ENCODE measurements around the gene IRX4.

The IRX4 gene

GRCh38 chr5:1865486-1865885, 17.2 kb downstream of the IRX4 start:
- Mint-ChIP-seq H3K27me3 (ENCODE audit: low read depth) (peaks cover 69% of the 10 kb centered on the region), H3K9me3 (no peaks in the 10 kb centered on the region), H3K4me1 (no peaks in the 10 kb centered on the region), H3K36me3 (ENCODE audit: low read depth) (no peaks in the 10 kb centered on the region), H3K27ac (no peak overlapping the region), H3K4me3 (no peak overlapping the region)
- TF ChIP-seq CTCF (IDR thresholded peaks at IDR 0.05; ENCODE audit: unreplicated experiment in 3 of 3): no peak

- Mint-ChIP-seq H3K36me3 (ENCODE audit: low read depth) (no peaks in the 10 kb centered on the region), H3K4me1 (no peaks in the 10 kb centered on the region), H3K27me3 (ENCODE audit: low read depth) (peaks cover 69% of the 10 kb centered on the region), H3K27ac (no peak overlapping the region), H3K4me3 (no peak overlapping the region), H3K9me3 (no peaks in the 10 kb centered on the region)
- no peak for TF ChIP-seq CTCF (IDR thresholded peaks at IDR 0.05; ENCODE audit: unreplicated experiment in 3 of 3)
These were observed 17.8 kb downstream of the IRX4 start for GRCh38 chr5:1864896-1865440.

DNA sequence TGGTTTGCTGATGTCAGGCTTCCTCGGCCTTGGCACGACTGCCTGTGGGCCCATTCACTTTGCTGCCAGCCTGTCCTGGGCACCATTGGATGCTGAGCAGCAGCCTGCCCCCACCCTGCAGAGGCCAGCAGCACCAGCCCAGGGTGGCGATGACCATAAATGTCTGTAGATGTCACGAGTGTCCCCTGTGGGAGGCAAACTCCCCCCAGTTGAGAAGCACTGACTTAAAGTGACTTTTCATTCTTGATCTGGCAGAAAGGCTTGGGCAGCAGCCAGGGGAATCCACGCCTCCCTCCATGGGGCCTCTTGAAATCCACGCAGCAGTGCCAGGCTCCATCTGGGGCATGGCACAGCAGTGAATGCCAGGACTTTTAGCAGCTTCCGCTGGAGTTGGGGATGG, 21.8 kb downstream of the IRX4 start:
- Mint-ChIP-seq H3K9me3 (no peaks in the 10 kb centered on the region), H3K36me3 (ENCODE audit: low read depth) (no peaks in the 10 kb centered on the region), H3K27me3 (ENCODE audit: low read depth) (peaks cover 40% of the 10 kb centered on the region), H3K4me3 (no peak overlapping the region), H3K4me1 (no peaks in the 10 kb centered on the region), H3K27ac (no peak overlapping the region)
- TF ChIP-seq CTCF (IDR thresholded peaks at IDR 0.05; ENCODE audit: unreplicated experiment in 3 of 3): no peak

GRCh38 chr5:1860021-1860610, 22.6 kb downstream of the IRX4 start:
- Mint-ChIP-seq H3K4me3 (no peak overlapping the region), H3K27me3 (ENCODE audit: low read depth) (peaks cover 40% of the 10 kb centered on the region), H3K27ac (no peak overlapping the region), H3K36me3 (ENCODE audit: low read depth) (no peaks in the 10 kb centered on the region), H3K4me1 (no peaks in the 10 kb centered on the region), H3K9me3 (no peaks in the 10 kb centered on the region)
- no peak for TF ChIP-seq CTCF (IDR thresholded peaks at IDR 0.05; ENCODE audit: unreplicated experiment in 3 of 3)

GRCh38 chr5:1859099-1859498, 23.6 kb downstream of the IRX4 start:
- Mint-ChIP-seq H3K9me3 (no peaks in the 10 kb centered on the region), H3K27me3 (ENCODE audit: low read depth) (peaks cover 43% of the 10 kb centered on the region), H3K4me1 (no peaks in the 10 kb centered on the region), H3K36me3 (ENCODE audit: low read depth) (no peaks in the 10 kb centered on the region), H3K27ac (no peak overlapping the region), H3K4me3 (no peak overlapping the region)
- TF ChIP-seq CTCF (IDR thresholded peaks at IDR 0.05; ENCODE audit: unreplicated experiment in 3 of 3): no peak

GRCh38 chr5:1858436-1858835, 24.3 kb downstream of the IRX4 start:
- no peaks in the 10 kb centered on the region for H3K4me1 Mint-ChIP-seq
- H3K27me3 Mint-ChIP-seq (ENCODE audit: low read depth): peaks cover 43% of the 10 kb centered on the region
- no peaks in the 10 kb centered on the region for H3K9me3 Mint-ChIP-seq
- no peak overlapping the region for H3K4me3 Mint-ChIP-seq
- TF ChIP-seq CTCF (IDR thresholded peaks at IDR 0.05; ENCODE audit: unreplicated experiment in 3 of 3): no peak
- no peaks in the 10 kb centered on the region for H3K36me3 Mint-ChIP-seq (ENCODE audit: low read depth)
- no peak overlapping the region for H3K27ac Mint-ChIP-seq
